ENCODE results near the gene SMYD3.

- TF ChIP-seq CTCF (conservative IDR thresholded peaks at IDR 0.05 in 1 of 2, IDR thresholded peaks at IDR 0.05 in 1 of 2; ENCODE audit: low read depth in 1 of 2, low read length in 2 of 2) = no peak
- TF ChIP-seq EZH2 (IDR thresholded peaks at IDR 0.05; ENCODE audit: low read length, missing control alignments) = no peak
Measured at GRCh38 chr1:245774196-245774595, 732.9 kb downstream of the SMYD3 start.
